ENCODE results near the gene COBL. TPM values are rescaled to one million over a fixed set of nuclear protein-coding genes. Genes with fewer than 3 reads are reported as not detected.

COBL gene
- total RNA-seq, 1 experiment from 2014 or later: 0.39 TPM

GRCh38 chr7:51148216-51148615, 168.4 kb downstream of the COBL start:
- in situ Hi-C loops (cut with HindIII; ENCODE audit: low pct_unique_long_range_greater_than_20kb, low sequenced_read_pairs): no loop called here
- ChIA-PET CTCF (no interaction called here), POLR2A (no interaction called here)
- TF ChIP-seq POLR2AphosphoS5 (IDR thresholded peaks at IDR 0.05; ENCODE audit: low read depth, low read length) (no peak), REST (IDR thresholded peaks at IDR 0.05; ENCODE audit: insufficient read depth in 1 of 2, low read depth in 2 of 2, low read length in 1 of 2) (no peak), SIN3A (IDR thresholded peaks at IDR 0.05; ENCODE audit: borderline replicate concordance, insufficient read depth, low read depth, low read length) (no peak), CTCF (IDR thresholded peaks at IDR 0.05) (no peak), TCF7L2 (IDR thresholded peaks at IDR 0.05; ENCODE audit: low read depth, low read length) (no peak)
- ATAC-seq: no peak
- Histone ChIP-seq H3K4me3 (ENCODE audit: low read depth in 2 of 2, low read length in 2 of 2) (no peak overlapping the region), H3K9me3 (ENCODE audit: control insufficient read depth, insufficient read depth, low read depth, low read length) (no peaks in the 10 kb centered on the region), H3K27me3 (ENCODE audit: control insufficient read depth, insufficient read depth, low read length) (peaks cover 3% of the 10 kb centered on the region; the same call in 1 of the 2 replicates), H3K27ac (ENCODE audit: low read length) (no peak overlapping the region), H3K4me1 (ENCODE audit: control insufficient read depth, insufficient read depth, low read length) (no peaks in the 10 kb centered on the region), H3K36me3 (ENCODE audit: control insufficient read depth, insufficient read depth, low read length) (no peaks in the 10 kb centered on the region)
- BruUV-seq (replicated peaks): no TSS peak
- DNase-seq (ENCODE audit: low read depth, low spot score): no peak
- intact Hi-C loops (cut with micrococcal nuclease; ENCODE audit: unreplicated experiment): no loop called here

GRCh38 chr7:51146816-51147586, 169.6 kb downstream of the COBL start:
- TF ChIP-seq SIN3A (IDR thresholded peaks at IDR 0.05; ENCODE audit: borderline replicate concordance, insufficient read depth, low read depth, low read length) (no peak), TCF7L2 (IDR thresholded peaks at IDR 0.05; ENCODE audit: low read depth, low read length) (no peak), CTCF (IDR thresholded peaks at IDR 0.05) (no peak), POLR2AphosphoS5 (IDR thresholded peaks at IDR 0.05; ENCODE audit: low read depth, low read length) (no peak), REST (IDR thresholded peaks at IDR 0.05; ENCODE audit: insufficient read depth in 1 of 2, low read depth in 2 of 2, low read length in 1 of 2) (no peak)
- H3K36me3 ChIP-seq (ENCODE audit: control insufficient read depth, insufficient read depth, low read length): no peaks in the 10 kb centered on the region
- H3K27ac ChIP-seq (ENCODE audit: low read length): no peak overlapping the region
- intact Hi-C loops (cut with micrococcal nuclease; ENCODE audit: unreplicated experiment): no loop called here
- no peaks in the 10 kb centered on the region for H3K9me3 ChIP-seq (ENCODE audit: control insufficient read depth, insufficient read depth, low read depth, low read length)
- DNase-seq (ENCODE audit: low read depth, low spot score): no peak
- H3K4me1 ChIP-seq (ENCODE audit: control insufficient read depth, insufficient read depth, low read length): no peaks in the 10 kb centered on the region
- H3K4me3 ChIP-seq (ENCODE audit: low read depth in 2 of 2, low read length in 2 of 2): no peak overlapping the region
- no TSS peak for BruUV-seq (replicated peaks)
- ChIA-PET POLR2A (no interaction called here), CTCF (interaction anchor here (0.6 kb wide), 1 partner anchor 221 kb away, joined by 4 read pairs; no protein-coding TSS in a partner anchor)
- in situ Hi-C loops (cut with HindIII; ENCODE audit: low pct_unique_long_range_greater_than_20kb, low sequenced_read_pairs): no loop called here
- no peak for ATAC-seq
- peaks cover 3% of the 10 kb centered on the region for H3K27me3 ChIP-seq (ENCODE audit: control insufficient read depth, insufficient read depth, low read length)
